DMS79 (cell line): Measurements from ENCODE around the gene PIK3C3.
"Not testable (repeated sequence)": the region's sequence is repeated elsewhere in the genome, so short reads cannot be mapped to it uniquely, and the experiment has no call there.

Source experiments
- DNase-seq: peaks from one replicate; lab custom pipeline; 2025; lab: John Stamatoyannopoulos, UW

Gene PIK3C3

DNA sequence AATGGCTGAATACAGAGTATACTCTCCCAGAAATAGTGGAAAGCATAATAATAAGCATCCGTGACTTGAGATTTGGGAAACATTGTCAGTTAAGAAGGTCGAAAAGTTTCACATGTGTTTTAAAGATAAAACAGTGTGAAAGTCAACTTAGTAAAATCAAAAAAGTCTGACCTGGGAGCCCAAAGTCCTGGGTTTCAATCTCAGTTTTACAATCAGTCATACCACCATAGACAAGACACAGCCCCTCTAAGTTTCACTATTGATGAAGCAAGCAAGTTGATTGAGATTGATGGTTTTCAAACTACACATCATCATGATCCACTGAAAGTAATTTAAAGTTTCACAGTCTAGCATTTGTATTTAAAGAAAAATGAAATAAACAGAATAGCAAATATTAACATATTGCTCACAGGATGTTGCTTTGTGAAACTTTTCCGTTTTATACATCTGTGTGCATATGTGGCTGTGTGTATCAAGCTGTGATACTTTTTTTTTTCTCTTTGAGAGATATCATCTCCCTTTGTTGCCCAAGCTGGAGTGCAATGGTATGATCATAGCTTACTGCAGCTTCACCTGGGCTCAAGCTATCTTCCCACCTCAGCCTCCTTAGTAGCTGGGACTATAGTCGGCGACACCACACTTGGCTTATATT is 71.1 kb downstream of the PIK3C3 start:
- DNase-seq, result no peak

DNA sequence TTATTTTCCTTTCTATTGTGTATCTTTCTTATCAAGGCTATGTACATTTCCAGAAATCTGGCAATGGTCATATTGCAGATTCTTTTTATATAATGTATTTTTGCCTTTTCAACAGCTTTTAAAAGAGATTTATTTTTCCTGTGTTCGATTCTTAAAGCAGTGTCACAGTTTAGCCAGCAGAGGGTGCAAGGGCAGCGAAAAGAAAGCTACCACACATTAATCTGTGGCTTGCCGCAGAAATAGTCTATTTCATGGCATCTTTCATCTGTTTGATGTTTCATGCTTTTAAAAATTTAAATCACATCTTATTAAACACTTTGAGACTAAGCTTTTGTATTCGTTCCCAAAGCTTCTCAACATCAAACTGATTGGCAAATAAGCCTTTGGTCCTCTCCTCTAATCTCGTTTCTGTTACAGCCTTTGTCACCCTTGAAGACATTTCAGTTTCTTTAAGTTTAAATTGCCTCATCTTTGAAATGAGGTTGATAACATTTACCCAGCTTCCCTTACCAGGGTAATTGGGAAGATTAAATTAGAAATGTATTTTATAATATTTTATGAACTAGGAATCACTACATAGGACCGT is 73.3 kb downstream of the PIK3C3 start:
- no peak for DNase-seq

GRCh38 chr18:42029092-42029491 is 74.1 kb downstream of the PIK3C3 start:
- DNase-seq, result no peak

DNA sequence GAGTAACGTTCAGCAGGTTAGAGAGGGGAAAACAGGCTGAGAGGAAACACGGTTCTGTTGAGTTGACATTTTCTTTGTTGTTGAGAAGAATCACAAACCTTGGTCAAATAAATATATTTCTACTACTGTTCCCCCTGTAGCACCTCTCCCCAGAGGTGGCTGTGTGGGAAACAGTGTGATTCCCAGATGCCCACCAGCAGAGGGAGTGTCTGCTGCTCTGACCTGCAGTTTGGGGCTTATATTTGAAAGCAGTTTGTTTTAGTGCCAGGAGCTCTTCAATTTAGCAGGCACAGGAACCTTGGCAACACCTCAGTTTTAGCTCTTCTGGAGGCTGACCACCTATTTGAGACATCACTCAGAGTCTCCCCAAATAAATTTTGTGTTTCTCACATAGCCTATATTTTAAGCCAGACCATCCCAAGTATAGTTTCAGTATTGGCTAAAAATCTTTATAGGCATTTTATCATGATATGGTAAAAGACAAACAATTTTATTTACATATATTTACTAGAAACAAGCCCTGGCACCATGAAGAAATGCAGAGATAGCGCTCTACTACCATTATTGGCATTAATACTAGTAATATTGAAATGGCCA is 75.7 kb downstream of the PIK3C3 start:
- no peak for DNase-seq

DNA sequence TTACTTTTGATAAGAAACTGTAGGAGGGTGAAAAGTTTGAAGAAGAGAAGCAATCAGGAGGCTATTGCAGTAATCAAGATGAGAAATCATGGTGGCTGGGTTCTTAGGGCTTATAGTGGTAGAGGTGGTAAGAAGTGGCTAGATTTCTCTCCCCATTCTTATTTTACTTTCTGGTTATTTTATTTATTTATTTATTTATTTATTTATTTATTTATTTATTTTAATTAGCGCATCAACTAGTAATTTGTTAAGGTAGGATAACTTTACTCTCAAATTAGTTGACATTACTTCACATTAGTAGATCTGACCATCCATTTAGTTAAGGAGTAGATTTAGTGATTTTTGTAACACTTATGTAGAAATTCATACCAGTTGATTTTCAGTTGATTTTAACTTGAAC is 77.4 kb downstream of the PIK3C3 start:
- DNase-seq, result no peak

GRCh38 chr18:42033137-42033810 is 78.2 kb downstream of the PIK3C3 start:
- no peak for DNase-seq

- no peak for DNase-seq
Measured at GRCh38 chr18:42038936-42039335, 83.9 kb downstream of the PIK3C3 start.

DNA sequence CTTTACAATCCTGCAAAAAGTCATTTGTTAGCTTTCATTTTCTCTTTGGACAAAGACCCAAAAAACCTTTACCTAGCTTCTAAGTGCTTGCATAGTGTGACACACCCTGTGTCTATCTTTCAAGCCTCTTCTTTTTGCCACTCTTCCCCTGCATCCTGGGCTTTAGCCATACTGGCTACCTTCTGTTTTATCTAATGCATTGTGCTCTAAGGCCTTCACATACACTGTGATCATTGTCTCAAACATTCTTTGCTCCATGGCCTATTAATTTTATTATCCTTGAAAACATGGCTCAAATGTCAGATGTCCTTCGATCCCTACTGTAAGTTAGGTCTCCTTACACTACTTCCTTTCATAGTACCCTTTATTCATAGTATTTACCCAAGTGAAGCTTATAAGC is 84.4 kb downstream of the PIK3C3 start:
- no peak for DNase-seq

DNA sequence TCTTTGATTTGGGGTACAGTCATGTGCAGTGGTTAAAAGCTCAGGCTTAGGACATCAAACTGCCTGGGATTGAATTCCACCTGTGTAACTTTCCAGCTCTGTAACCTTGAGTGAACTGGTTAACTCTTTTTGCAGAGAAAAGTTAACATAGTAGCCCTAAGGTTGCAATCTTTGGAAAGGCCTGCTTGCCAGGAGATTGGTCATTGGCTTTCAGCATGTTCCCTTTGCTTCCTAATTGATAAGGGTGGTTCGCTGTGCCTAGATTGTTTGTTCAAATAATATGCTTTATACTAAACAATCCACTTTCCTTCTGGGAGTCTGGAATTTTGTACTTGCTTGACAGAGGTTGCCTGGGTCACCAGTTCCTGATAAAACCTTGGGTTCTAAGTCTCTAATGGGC is 86.8 kb downstream of the PIK3C3 start:
- no peak for DNase-seq

DNA sequence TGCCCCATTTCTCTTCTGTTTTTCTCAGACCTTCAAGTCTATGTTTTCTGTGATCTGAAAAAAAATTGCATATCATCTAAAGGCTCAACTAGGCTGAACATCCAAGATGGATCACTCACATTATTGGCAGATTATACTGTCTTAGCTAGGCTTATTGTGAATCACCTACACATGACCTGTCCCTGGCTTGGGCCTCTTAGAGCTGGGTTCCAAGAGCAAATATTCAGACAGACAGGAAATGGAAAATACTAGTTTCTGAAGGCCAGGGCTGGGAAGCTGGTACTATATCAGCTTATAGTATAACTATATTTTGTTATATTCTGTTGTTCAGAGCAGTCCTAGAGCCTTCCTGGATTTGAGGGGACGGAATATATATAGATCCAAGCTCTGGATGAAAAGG is 90.3 kb downstream of the PIK3C3 start:
- no peak for DNase-seq

GRCh38 chr18:42047721-42048120 is 92.7 kb downstream of the PIK3C3 start:
- no peak for DNase-seq

- no peak for DNase-seq
Measured at GRCh38 chr18:42048158-42048557, 93.1 kb downstream of the PIK3C3 start.

GRCh38 chr18:42049536-42049935 is 94.5 kb downstream of the PIK3C3 start:
- DNase-seq, result not testable (repeated sequence)

GRCh38 chr18:42051411-42051810 is 96.4 kb downstream of the PIK3C3 start:
- DNase-seq, result no peak

- no peak for DNase-seq
Measured at GRCh38 chr18:42052122-42052708, 97.2 kb downstream of the PIK3C3 start.

DNA sequence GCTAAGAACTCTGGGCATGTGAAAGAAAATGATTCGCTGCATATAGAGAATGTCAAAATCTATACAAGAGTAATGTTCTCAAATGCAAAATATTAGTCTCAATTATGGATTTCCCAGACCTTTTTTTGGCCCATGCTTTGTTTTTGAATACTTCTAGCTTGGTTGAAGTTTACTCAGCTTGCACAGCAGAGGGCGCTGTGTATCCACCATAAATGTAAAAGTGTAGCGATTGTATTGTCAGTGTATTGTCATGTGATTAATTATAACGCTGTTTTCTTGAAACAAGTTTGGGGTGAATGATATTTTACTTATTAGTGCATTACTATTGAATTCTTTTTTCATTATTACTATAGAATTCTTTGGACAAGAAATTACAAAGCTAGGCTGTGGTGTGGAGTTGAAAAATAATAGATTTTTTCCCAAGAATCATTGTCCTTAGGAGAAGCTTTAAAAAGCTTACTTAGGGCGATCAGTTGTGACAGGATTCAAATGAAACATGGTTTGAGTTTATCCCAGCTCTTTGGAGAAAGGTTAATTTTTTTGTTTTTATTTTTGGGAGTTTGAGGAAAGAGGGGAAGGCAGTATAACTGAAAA is 98.3 kb downstream of the PIK3C3 start:
- DNase-seq, result no peak

DNA sequence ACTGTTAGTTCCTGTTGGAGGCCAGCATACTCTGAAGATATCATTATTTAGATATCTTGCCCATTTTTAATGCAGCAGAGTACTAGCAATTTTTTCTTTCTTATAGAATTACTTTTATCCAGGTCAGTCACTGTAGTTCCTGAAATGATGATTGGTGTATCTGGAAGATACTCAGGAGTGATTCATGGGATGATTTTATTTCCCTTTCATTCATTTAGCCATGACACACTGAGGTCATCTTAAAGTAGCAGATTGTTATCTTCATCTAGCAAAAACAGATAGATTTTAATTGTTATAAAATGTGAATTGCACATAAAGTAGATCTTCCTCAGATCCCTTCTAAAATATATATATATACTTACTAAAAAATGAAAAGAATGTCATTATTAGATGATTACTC is 109.1 kb downstream of the PIK3C3 start:
- no peak for DNase-seq

DNA sequence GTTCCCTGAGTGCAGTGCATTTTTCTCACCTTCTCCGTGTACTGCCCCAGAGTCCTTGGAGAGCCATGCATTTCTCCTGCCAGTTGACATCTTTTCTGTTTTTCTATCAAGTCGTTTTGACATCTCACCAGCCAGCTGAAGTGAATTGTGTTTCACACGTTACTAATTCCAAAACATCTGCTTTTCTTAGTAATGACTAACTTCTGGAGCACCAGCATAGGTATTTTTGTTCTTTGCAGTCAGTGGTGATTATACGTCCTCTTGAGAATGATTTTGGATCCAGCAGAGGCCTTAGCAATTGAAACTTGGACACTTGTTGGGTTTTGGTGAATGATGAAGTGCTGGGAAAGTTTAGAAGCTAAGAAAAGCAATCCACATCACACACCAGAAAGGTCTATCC is 112.5 kb downstream of the PIK3C3 start:
- DNase-seq, result no peak

GRCh38 chr18:42068030-42068429 is 113.0 kb downstream of the PIK3C3 start:
- no peak for DNase-seq

DNA sequence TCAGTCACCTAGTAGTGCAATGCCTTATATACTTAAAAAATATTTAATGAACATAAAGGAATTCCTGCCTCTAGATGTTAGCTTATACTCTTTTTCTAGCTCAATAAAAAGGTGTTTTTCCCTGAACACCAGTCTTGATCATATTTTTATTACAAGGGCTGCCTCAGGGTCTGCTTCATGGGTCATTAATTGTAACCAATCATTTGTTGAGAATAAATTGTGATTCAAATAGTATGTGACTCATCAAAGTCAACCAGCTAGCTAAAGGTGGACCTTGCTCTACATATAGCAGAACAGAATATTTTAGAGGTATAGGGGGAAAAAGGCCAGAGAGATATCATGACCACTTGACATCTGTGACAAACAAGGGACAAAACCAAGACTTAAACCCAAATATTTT is 114.0 kb downstream of the PIK3C3 start:
- no peak for DNase-seq

DNA sequence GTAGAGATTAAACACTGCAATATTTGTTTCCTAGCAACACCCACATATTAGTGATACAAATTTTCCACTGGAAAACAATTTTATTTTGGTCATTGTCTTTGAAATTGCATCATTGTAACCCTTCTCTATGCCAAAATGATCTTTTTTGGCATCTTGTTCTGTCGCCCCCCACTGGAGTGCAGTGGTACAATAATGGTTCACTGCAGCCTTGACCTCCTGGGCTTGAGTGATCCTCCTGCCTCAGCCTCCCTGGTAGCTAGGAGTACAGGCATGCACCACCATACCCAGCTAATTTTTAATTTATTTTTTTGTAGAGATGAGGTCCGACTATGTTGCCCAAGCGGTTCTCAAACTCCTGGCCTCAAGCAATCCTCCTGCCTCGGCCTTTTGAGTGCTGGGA is 117.4 kb downstream of the PIK3C3 start:
- DNase-seq, result no peak

DNA sequence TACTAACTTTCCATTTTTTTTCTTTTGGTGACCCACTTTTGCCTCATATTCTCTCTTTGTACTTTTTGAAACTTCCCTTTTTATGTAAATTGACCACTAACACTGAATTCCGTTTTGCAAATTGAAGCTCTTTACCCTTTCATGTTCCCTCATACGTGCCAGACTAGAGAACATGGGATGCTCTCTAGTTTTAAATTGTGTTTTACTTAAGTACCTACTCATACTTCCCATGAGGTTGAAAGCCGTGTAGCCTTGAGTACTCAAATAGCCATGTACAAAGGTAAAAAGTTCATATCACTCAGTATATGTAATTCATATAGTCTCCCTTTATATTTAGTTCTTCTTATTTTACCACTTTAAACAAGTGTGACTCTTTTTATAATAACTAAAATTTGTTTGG is 119.7 kb downstream of the PIK3C3 start:
- no peak for DNase-seq
